ENCODE measurements around the gene DDX10.
"Not testable (repeated sequence)": the region's sequence is repeated elsewhere in the genome, so short reads cannot be mapped to it uniquely, and the experiment has no call there.

Gene DDX10

DNA sequence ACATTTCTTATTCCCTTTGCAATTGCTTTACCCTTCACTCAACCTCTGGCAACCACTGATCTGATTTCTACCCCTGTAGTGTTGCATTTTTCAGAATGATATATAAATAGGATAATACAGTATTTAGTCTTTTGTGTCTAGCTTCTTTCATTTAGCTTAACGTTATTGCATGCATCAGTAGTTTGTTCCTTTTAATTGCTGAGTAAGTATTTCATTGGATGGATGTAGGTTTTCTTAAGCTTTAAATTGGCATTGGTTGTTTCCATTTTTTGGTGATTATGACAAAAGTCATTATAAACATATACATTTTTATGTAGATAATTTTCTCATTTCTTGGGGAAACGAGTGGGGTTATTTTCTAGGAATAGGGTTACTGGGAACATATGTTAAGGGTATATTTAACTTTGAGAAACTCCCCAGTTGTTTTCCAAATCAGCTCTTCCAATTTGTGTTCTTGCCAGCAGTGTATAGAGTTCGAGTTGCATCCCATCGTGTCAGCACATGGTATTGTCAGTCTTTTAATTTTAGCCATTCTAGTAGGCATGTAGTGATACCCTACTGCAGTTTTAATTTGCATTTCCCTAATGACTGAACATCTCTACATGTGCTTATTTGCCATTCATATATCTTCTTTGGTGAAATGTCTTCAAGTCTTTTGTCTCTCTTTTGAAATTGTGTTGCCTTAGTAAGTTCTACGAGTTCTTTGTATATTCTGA, 60.3 kb downstream of the DDX10 start:
- DNase-seq = no peak

DNA sequence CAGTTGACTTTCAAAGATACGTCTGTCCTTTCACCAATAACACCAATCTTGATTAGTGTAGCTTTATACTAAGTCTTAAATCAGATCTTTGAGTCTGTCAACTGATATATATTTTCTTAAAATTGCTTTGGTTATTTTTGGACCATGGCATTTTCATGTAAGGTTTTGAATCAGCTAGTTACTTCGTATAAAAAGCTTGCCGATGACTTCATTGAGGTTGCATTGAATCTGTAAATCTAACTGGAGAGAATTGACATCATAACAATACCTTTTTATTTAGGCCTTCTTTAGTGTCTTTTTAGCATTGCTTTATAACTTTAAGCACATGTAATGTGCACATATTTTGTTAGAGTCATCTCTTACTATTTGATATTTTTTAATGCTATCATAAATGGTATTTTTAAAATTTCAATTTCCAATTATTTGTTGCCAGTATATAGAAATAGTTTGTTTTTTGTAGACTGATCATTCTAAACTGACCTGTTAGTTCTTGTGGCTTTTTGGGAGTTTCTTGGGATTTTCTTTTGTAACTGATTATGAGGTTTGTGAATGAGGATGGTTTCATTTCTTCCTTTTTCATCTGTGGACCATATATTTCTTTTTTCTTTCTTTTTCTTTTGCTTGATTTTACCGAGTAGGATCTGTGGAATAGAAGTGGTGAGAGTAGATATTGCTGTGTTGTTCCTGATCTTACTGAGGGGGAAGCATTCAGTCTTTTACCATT, 61.4 kb downstream of the DDX10 start:
- DNase-seq = no peak

GRCh38 chr11:108727665-108728064, 62.8 kb downstream of the DDX10 start:
- no peak for DNase-seq

- DNase-seq = no peak
Observed at GRCh38 chr11:108729227-108729871, 64.5 kb downstream of the DDX10 start.

DNA sequence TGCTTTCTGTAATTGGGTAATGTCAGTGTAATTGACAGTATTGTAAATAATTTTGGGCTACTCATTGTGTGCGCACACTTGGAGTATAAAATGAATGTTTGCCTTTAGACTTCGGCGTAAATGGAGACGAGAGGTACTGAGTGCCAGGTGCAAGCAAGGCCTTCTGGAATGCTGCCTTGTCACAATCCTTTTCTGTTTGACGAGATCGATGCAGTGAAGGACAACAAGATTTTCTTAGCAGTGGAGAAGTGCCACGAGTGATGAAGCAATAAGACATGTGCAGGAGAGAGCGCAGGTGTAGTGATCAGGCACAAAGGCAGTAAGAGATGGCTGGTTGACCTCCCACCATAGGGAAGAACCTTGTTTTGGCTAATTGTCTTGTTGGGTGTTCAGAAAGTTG, 67.5 kb downstream of the DDX10 start:
- DNase-seq = peak; percentile 72

DNA sequence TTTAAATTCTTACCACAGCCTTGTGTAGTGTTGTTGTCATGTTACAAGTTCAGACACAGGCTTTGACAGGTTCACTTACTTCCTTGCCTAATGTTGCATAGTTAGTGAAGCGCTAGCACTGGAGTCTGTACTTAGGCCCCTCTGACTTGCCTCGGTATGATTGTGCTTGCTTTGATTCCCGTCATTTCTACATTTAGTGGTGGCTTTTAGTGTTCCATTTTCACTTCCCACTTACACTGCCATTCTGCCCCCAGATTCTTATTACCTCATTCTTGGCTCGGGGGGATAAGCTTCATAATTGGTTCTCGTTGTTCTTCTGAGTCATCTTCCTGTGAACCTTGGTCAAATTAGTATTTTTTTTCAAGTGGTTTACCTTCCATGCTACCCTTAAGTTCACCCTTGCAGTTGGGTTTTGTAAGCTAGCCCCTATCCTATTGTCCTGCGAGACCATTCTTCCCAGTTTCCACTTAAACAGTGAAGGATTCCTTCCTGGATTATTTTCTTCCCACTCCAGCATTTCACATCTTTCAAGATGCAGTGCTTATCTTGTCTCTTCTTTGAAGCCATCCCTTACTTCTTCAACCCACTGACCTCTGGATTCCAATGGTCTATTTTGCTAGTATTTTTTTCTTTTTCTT, 68.7 kb downstream of the DDX10 start:
- DNase-seq = peak; percentile 15

DNA sequence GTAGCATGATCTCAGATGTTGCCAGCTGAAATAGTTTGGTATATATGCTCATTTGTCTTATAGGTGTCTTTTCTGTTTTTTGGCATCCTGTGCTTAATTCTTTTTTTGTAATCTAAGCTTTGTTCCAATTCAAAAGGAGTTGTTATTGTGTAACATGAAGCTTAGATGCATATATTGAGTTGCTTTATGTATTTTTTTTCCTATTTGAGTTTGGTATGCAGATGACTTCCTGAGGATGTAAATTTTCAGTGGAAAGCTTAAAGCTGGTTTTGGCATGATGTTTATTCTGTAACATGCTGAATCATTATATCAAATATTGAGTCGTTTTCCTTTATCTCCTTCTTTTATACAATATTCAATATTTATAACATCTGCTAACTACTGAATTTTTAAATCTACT, 69.4 kb downstream of the DDX10 start:
- no peak for DNase-seq

DNA sequence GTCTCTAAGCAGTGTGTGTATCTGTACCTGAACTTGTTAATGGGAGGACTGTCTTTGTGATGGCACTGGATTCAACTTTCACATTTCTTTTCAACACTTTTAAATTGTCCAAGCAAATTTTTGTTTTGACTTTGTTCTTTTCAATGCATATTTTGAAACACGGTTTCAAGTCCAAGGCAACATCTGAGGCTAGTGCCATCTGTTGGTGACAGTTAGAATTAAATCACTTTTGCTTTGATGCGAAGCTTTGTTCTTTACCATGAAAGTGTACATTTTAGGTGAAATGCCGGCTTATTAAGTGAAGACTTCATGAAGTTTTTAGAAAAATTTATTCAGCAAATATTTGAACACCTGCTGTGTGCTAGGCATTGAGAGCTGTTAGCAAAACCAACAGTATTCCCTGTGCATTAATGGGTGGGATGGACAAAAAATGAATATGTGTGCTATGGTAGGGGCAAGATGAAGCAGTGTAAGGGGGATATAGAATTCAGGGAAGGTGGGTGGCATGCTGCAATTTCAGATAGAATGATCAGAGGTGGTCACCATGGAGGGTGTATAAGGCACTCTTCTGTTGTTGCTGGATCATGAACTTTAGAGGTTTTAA, 70.2 kb downstream of the DDX10 start:
- DNase-seq = no peak

- not testable (repeated sequence) for DNase-seq
Observed at GRCh38 chr11:108740132-108740531, 75.3 kb downstream of the DDX10 start.

GRCh38 chr11:108743851-108744250, 79.0 kb downstream of the DDX10 start:
- no peak for DNase-seq

GRCh38 chr11:108748968-108749367, 84.1 kb downstream of the DDX10 start:
- DNase-seq = no peak

- no peak for DNase-seq
Observed at GRCh38 chr11:108751444-108751843, 86.6 kb downstream of the DDX10 start.

- no peak for DNase-seq
Observed at GRCh38 chr11:108752297-108752751, 87.5 kb downstream of the DDX10 start.

DNA sequence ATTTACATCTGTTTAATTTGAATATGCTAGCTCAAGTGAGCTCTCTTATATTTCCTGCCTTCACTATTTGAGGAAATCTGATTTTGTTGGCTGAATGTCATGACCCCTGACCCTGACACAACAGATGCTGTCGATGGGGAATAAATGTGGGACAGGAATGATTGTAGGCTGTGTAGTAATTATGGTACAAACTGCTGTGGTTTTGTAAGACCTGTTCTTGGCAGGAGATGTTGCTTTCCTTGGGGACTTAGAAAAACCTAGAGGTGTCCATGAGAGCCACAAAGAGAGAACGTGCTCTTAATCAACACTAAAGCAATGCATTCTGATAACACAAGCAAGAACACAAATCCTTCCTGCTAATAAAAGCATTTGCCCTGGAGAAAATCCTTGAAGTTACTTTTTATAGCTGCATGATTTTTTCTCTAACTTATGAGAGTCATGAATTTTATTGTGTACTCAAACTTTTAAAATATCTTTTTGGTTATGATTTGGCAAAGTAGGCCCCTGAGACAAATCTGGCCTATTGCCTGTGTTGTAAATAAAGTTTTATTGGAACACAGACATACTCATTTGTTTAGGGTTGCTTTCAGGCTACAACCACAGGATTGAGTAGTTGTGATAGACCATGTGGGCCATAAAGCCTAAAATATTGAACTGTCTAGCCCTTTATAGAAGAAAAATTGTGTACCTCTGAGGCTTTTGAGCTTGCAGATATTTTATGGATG, 90.2 kb downstream of the DDX10 start:
- DNase-seq = no peak

GRCh38 chr11:108757630-108758029, 92.8 kb downstream of the DDX10 start:
- no peak for DNase-seq

DNA sequence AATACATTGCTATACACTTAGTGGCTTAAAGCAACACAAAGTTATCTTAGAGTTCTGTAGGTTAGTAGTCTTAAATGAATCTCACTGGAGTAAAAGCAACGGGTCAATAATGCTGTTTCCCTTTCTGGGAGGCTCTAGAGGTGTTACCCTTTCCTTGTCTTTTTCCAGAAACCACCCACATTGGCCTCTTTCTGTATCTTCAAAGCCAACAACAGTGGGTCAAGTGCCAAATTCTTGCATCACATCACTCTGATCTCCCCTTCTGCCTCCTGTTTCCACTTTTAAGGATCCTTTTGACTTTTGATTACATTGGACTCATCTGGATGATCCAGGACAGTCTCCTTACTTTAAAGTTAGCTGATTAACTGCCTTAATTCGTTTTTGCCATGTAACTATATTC, 93.6 kb downstream of the DDX10 start:
- no peak for DNase-seq

GRCh38 chr11:108766596-108767173, 101.8 kb downstream of the DDX10 start:
- no peak for DNase-seq

DNA sequence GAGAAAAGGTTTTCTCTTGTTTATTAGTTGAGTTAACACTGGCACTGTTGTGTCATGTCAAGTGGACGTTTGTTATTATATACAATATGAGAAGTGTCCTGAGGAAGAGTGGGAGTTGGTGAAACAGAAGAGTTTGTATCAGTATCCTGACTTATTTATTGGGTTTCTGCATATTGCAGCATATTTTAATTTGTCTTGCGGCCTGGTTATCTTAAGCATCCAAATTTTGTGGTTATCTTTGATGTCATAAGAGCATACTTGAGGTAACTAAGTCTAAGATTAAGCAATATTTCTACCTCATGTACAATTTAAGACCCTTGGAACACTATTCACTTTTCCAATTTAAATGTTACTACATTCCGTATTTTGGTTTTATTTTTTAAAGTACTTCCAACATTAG, 103.5 kb downstream of the DDX10 start:
- DNase-seq = no peak

GRCh38 chr11:108768964-108769363, 104.1 kb downstream of the DDX10 start:
- no peak for DNase-seq

DNA sequence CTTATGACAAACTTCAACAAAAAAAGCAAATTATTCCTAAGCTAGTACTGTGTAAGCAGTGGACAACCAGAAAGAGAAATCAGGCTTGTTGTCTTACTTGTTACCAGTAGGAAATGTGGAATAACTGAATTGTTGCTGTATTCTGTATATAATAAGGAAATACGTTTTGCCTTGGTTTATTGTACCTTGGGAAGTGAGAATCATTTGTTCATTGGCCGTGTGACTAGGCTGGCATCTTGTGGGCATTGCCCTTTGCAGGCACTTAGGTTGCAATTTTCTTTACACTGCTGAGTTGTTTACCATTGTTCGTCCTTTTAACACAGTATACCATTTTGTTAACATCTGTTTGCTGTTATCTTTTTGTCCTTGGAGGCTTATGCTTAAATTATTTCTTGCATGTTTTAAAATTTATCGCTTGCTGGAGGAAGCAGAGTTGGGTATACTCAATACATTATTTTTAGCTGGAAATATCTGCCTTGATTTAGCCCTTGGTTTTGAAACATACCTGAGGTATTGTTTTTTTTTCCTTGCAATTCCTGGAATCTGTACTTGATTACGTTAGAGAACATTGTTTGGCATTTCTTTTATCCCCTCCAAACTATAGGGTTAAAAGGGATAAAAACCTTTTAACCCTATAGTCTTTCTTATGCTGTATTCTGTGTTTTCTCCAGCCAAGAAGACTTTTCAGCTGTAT, 109.3 kb downstream of the DDX10 start:
- no peak for DNase-seq

DNA sequence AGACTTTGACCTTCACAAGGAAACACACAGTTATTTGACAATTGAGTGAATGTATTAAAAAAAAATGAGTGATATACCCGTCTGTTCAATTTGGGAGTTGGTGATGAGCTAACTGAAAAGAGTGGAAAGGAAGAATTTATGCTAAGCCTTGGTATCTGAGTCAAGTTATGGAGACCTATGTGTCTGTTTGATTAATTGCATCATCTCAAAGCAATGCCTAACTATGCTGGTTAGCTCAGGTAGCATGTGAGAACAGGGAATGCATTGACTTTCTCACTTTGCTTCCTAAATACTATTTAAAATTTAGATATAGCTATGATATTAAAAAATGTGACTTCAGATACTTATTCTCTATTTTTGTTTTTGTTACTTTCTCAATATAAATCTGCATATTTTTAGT, 110.5 kb downstream of the DDX10 start:
- DNase-seq = no peak

Measured in NCI-H2029 treated with DMSO at 0.1 percent for 48 hours (cell line).